HepG2 (cell line): ENCODE measurements around the gene RABL2B.
"Not testable (repeated sequence)": the region's sequence is repeated elsewhere in the genome, so short reads cannot be mapped to it uniquely, and the experiment has no call there.

Experiments used
- CHD4 ChIP-seq: fragments of 200-600 bp; sonication (generic); IDR thresholded peaks from 2 replicates; pipeline ENCODE4 v1.7.0; 2017; ENCODE audit warnings: mild to moderate bottlenecking, low read length, borderline replicate concordance
- CTCF ChIP-seq: sonication (generic); formaldehyde crosslinking; IDR thresholded peaks from 2 replicates; pipeline ENCODE4 v1.5.0; 2020; ENCODE audit warnings: mild to moderate bottlenecking, missing genetic modification reagents, moderate library complexity
- FOXP4 ChIP-seq: sonication (generic); formaldehyde crosslinking; IDR thresholded peaks from 2 replicates; pipeline ENCODE4 v1.4.0; 2020; ENCODE audit warnings: missing genetic modification reagents
- POLR2A ChIP-seq, 2 experiments: IDR thresholded peaks; 2 replicates each; pipeline ENCODE4 v1.6.1; 2011; ENCODE audit warnings: low read depth in 2 of 2, low read length in 2 of 2, mild to moderate bottlenecking in 1 of 2, moderate library complexity in 1 of 2; ENCODE audit not compliant: insufficient read depth in 1 of 2
- POLR2AphosphoS5 ChIP-seq: IDR thresholded peaks from 2 replicates; pipeline ENCODE4 v1.6.1; 2012; ENCODE audit warnings: low read depth, low read length
- PRDM10 ChIP-seq: sonication (generic); formaldehyde crosslinking; IDR thresholded peaks from 2 replicates; pipeline ENCODE4 v1.4.0; 2020; ENCODE audit warnings: low read depth, missing genetic modification reagents
- ZBTB34 ChIP-seq: sonication (generic); formaldehyde crosslinking; IDR thresholded peaks from 2 replicates; pipeline ENCODE4 v1.8.0; 2022; ENCODE audit warnings: mild to moderate bottlenecking, missing genetic modification reagents
- ZBTB38 ChIP-seq: sonication (generic); formaldehyde crosslinking; IDR thresholded peaks from 2 replicates; pipeline ENCODE4 v1.5.1; 2020; ENCODE audit warnings: mild to moderate bottlenecking, missing genetic modification reagents
- ZNF350 ChIP-seq: sonication (generic); formaldehyde crosslinking; IDR thresholded peaks from 2 replicates; pipeline ENCODE4 v1.4.0; 2020; ENCODE audit warnings: mild to moderate bottlenecking, low read depth, missing genetic modification reagents, borderline replicate concordance
- ZNF501 ChIP-seq: sonication (generic); formaldehyde crosslinking; IDR thresholded peaks from 2 replicates; pipeline ENCODE4 v1.5.1; 2020; ENCODE audit warnings: mild to moderate bottlenecking, moderate library complexity, missing genetic modification reagents

GRCh38 chr22:50744424-50744823, 39.0 kb downstream of the RABL2B start:
- TF ChIP-seq CTCF (CRISPR knock-in tag); ZNF350 (CRISPR knock-in tag); ZNF501 (CRISPR knock-in tag); POLR2AphosphoS5; CHD4; PRDM10 (CRISPR knock-in tag); FOXP4 (CRISPR knock-in tag); POLR2A (IDR thresholded peaks at IDR 0.05; ENCODE audit: insufficient read depth in 1 of 2, low read depth in 2 of 2, low read length in 2 of 2); ZBTB34 (CRISPR knock-in tag); ZBTB38 (CRISPR knock-in tag): not testable (repeated sequence)
